Cerebellar cortex (tissue), 1 donor: ENCODE measurements around the gene PKN2.

ENCODE experiments used
- DNase-seq: peaks from one replicate; pipeline ENCODE4 v3.0.0-alpha.2; 2015; ENCODE audit warnings: low spot score

The PKN2 gene

GRCh38 chr1:88735382-88735781 is 51.3 kb downstream of the PKN2 start:
- DNase-seq, result no peak

- no peak for DNase-seq
Measured at GRCh38 chr1:88735909-88736308, 51.8 kb downstream of the PKN2 start.

GRCh38 chr1:88736633-88737248 is 52.7 kb downstream of the PKN2 start:
- DNase-seq, result peak; percentile 30

GRCh38 chr1:88737338-88737927 is 53.4 kb downstream of the PKN2 start:
- DNase-seq, result no peak

GRCh38 chr1:88740784-88741183 is 56.7 kb downstream of the PKN2 start:
- no peak for DNase-seq

- DNase-seq, result no peak
Measured at GRCh38 chr1:88741413-88741812, 57.3 kb downstream of the PKN2 start.

GRCh38 chr1:88742531-88742930 is 58.5 kb downstream of the PKN2 start:
- no peak for DNase-seq

- DNase-seq, result no peak
Measured at GRCh38 chr1:88744142-88744541, 60.1 kb downstream of the PKN2 start.

GRCh38 chr1:88746916-88747315 is 62.8 kb downstream of the PKN2 start:
- DNase-seq, result no peak

- no peak for DNase-seq
Measured at GRCh38 chr1:88751714-88752113, 67.6 kb downstream of the PKN2 start.

GRCh38 chr1:88753506-88753905 is 69.4 kb downstream of the PKN2 start:
- DNase-seq, result no peak

- DNase-seq, result no peak
Measured at GRCh38 chr1:88763649-88764406, 79.8 kb downstream of the PKN2 start.

- DNase-seq, result no peak
Measured at GRCh38 chr1:88768187-88768586, 84.1 kb downstream of the PKN2 start.

- no peak for DNase-seq
Measured at GRCh38 chr1:88768816-88769215, 84.7 kb downstream of the PKN2 start.

- DNase-seq, result no peak
Measured at GRCh38 chr1:88773540-88774150, 89.6 kb downstream of the PKN2 start.

GRCh38 chr1:88774151-88774556 is 90.1 kb downstream of the PKN2 start:
- no peak for DNase-seq

GRCh38 chr1:88777604-88778149 is 93.6 kb downstream of the PKN2 start:
- DNase-seq, result no peak

GRCh38 chr1:88779880-88780279 is 95.8 kb downstream of the PKN2 start:
- no peak for DNase-seq

- DNase-seq, result no peak
Measured at GRCh38 chr1:88780485-88780884, 96.4 kb downstream of the PKN2 start.

- no peak for DNase-seq
Measured at GRCh38 chr1:88783145-88783544, 99.1 kb downstream of the PKN2 start.

- DNase-seq, result no peak
Measured at GRCh38 chr1:88784551-88784950, 100.5 kb downstream of the PKN2 start.

GRCh38 chr1:88787023-88787903 is 103.2 kb downstream of the PKN2 start:
- no peak for DNase-seq
